Ascending aorta (tissue), 2 donors: ENCODE data around the gene CMIP. TPM values are rescaled to one million over a fixed set of nuclear protein-coding genes. Genes with fewer than 3 reads are reported as not detected.

Experiments
- DNase-seq, 2 donors: peaks; one replicate each; pipeline ENCODE4 v3.0.0-alpha.2; 2019; ENCODE audit warnings: low spot score in 2 of 2
- H3K27ac ChIP-seq, 2 donors: fragments of 200-600 bp; sonication (generic); one replicate each; pipeline ENCODE4 v1.5.1; 2016 to 2017; ENCODE audit warnings: mild to moderate bottlenecking in 1 of 2
- H3K27me3 ChIP-seq: fragments of 200-600 bp; sonication (generic); one replicate; pipeline ENCODE4 v1.5.1; 2017
- H3K36me3 ChIP-seq, 2 donors: fragments of 200-600 bp; sonication (generic); one replicate each; pipeline ENCODE4 v1.5.1; 2016
- H3K4me1 ChIP-seq, 2 donors: fragments of 200-600 bp; sonication (generic); one replicate each; pipeline ENCODE4 v1.5.1; 2016 to 2017; ENCODE audit warnings: mild to moderate bottlenecking in 1 of 2
- H3K4me3 ChIP-seq, 2 donors: fragments of 200-600 bp; sonication (generic); one replicate each; pipeline ENCODE4 v1.5.1; 2016 to 2017; ENCODE audit warnings: mild to moderate bottlenecking in 1 of 2
- H3K9me3 ChIP-seq, 2 donors: fragments of 200-600 bp; sonication (generic); one replicate each; pipeline ENCODE4 v1.5.1; 2016
- intact Hi-C: fragments of 100-400 bp; cut with DNase I; formaldehyde crosslinking; loops from one replicate; pipeline ENCODE4 v1.15.1; 2023
- total RNA-seq: library from RNA; depleted of rRNA; stranded (reverse); fragments of >200 nt; gene quantifications from one replicate; pipeline ENCODE4 v1.1.0, GENCODE V29; 2016
- TF ChIP-seq, protein P1 (sequence below), 3 experiments: fragments of 200-600 bp in 2 of 3; fragments of 450-650 bp in 1 of 3; sonication (generic) in 2 of 3; IDR thresholded peaks; one replicate each; pipeline ENCODE4 v1.5.1; 2016 to 2019; ENCODE audit warnings: antibody characterized with exemption in 3 of 3, mild to moderate bottlenecking in 1 of 3, moderate library complexity in 1 of 3

The CMIP gene
- total RNA-seq, 1 donor from 2014 or later, result 110 TPM

GRCh38 chr16:81530814-81531213 is 86.2 kb downstream of the CMIP start:
- Histone ChIP-seq H3K4me1 (peaks cover 0 to 6% of the 10 kb centered on the region in 2 donors), H3K27ac (no peak overlapping the region), H3K27me3 (no peaks in the 10 kb centered on the region), H3K9me3 (no peaks in the 10 kb centered on the region), H3K36me3 (no peaks in the 10 kb centered on the region), H3K4me3 (no peak overlapping the region)
- no peak for DNase-seq
- TF ChIP-seq, protein P1, sequence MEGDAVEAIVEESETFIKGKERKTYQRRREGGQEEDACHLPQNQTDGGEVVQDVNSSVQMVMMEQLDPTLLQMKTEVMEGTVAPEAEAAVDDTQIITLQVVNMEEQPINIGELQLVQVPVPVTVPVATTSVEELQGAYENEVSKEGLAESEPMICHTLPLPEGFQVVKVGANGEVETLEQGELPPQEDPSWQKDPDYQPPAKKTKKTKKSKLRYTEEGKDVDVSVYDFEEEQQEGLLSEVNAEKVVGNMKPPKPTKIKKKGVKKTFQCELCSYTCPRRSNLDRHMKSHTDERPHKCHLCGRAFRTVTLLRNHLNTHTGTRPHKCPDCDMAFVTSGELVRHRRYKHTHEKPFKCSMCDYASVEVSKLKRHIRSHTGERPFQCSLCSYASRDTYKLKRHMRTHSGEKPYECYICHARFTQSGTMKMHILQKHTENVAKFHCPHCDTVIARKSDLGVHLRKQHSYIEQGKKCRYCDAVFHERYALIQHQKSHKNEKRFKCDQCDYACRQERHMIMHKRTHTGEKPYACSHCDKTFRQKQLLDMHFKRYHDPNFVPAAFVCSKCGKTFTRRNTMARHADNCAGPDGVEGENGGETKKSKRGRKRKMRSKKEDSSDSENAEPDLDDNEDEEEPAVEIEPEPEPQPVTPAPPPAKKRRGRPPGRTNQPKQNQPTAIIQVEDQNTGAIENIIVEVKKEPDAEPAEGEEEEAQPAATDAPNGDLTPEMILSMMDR (IDR thresholded peaks at IDR 0.05), result no peak
- intact Hi-C loops, result no loop called here

- Histone ChIP-seq H3K4me1 (peaks cover 0 to 6% of the 10 kb centered on the region in 2 donors), H3K36me3 (no peaks in the 10 kb centered on the region), H3K27me3 (no peaks in the 10 kb centered on the region), H3K4me3 (no peak overlapping the region), H3K27ac (no peak overlapping the region), H3K9me3 (no peaks in the 10 kb centered on the region)
- no peak for DNase-seq
- TF ChIP-seq, protein P1 (IDR thresholded peaks at IDR 0.05), result no peak
- intact Hi-C loops, result no loop called here
These were observed 86.8 kb downstream of the CMIP start for GRCh38 chr16:81531419-81531821.

DNA sequence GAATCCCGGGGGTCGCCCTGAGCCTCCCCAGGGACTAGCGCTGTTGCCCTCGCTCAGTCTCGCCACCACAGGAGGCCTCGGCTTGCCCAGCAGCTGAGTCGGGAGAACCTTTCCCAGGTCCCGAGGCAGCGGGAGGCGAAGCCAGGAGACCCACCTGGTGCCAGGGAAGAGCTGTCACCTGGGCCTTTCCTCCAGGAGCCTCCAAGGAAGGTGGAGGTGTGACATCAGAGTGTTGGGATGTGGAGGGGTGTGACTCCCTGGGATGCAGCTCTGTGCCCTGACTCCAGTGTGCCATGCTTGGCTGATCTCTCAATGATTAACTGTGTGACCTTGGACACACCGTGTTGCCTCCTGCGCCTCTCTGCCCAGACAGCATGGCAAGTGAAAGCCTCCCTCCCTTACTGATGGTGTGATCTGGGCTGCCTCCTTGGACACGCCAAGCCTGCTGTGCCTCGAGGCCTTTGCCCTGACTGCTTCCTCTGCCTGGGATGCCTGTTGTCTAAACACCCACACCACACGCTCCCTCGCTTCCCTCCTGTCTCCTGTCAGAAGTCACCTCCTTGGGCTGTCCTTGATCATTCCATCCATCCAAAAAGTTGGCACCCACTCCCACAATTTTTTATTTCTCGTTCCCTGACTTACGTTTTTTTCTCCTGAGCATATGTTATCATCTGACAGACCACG is 88.0 kb downstream of the CMIP start:
- Histone ChIP-seq H3K27me3 (no peaks in the 10 kb centered on the region), H3K27ac (no peak overlapping the region), H3K9me3 (no peaks in the 10 kb centered on the region), H3K36me3 (no peaks in the 10 kb centered on the region), H3K4me1 (no peaks in the 10 kb centered on the region), H3K4me3 (no peak overlapping the region)
- intact Hi-C loops, result no loop called here
- no peak for DNase-seq
- TF ChIP-seq, protein P1 (IDR thresholded peaks at IDR 0.05), result no peak

- TF ChIP-seq, protein P1 (IDR thresholded peaks at IDR 0.05), result no peak
- H3K4me1 ChIP-seq, result no peaks in the 10 kb centered on the region
- no peak overlapping the region for H3K27ac ChIP-seq
- H3K36me3 ChIP-seq, result no peaks in the 10 kb centered on the region
- DNase-seq, result no peak
- H3K9me3 ChIP-seq, result no peaks in the 10 kb centered on the region
- H3K27me3 ChIP-seq, result no peaks in the 10 kb centered on the region
- intact Hi-C loops, result no loop called here
- no peak overlapping the region for H3K4me3 ChIP-seq
These were observed 88.5 kb downstream of the CMIP start for GRCh38 chr16:81533175-81533507.

GRCh38 chr16:81535679-81536360 is 91.2 kb downstream of the CMIP start:
- Histone ChIP-seq H3K27ac (no peak overlapping the region), H3K36me3 (no peaks in the 10 kb centered on the region), H3K4me3 (no peak overlapping the region), H3K4me1 (no peaks in the 10 kb centered on the region), H3K9me3 (no peaks in the 10 kb centered on the region), H3K27me3 (no peaks in the 10 kb centered on the region)
- TF ChIP-seq, protein P1 (IDR thresholded peaks at IDR 0.05), result no peak
- intact Hi-C loops, result no loop called here
- DNase-seq, result no peak
